Mucosa of gallbladder (tissue), 1 donor: ENCODE measurements around the gene GNG3. TPM values are rescaled to one million over a fixed set of nuclear protein-coding genes. Genes with fewer than 3 reads are reported as not detected.
A peak's percentile ranks its signal among the peaks of the same experiment; 100 is the strongest.
"Not testable (repeated sequence)": the region's sequence is repeated elsewhere in the genome, so short reads cannot be mapped to it uniquely, and the experiment has no call there.

Experiments used
- DNase-seq: peaks from one replicate; pipeline ENCODE4 v3.0.0-alpha.2; 2020; ENCODE audit warnings: low spot score
- total RNA-seq: library from RNA; stranded (reverse); gene quantifications from one replicate; pipeline ENCODE4 v1.2.1, GENCODE V29; 2021
- donor health status: DM: no; HTN: no; CAD: no.

Gene GNG3
- total RNA-seq, 1 donor from 2014 or later: 0.40 TPM

- DNase-seq: no peak
Observed at GRCh38 chr11:62687508-62688396, 19.7 kb upstream of the GNG3 start.

- DNase-seq: no peak
Observed at GRCh38 chr11:62688491-62688890, 19.0 kb upstream of the GNG3 start.

- DNase-seq: peak; percentile 65
Observed at GRCh38 chr11:62689421-62690183, 17.9 kb upstream of the GNG3 start, which contains the start of gene LRRN4CL. TSS of gene LRRN4CL (minus strand) at chr11:62689530. CDS start at chr11:62688508, 1,022 bp downstream.

GRCh38 chr11:62693624-62694023, 13.9 kb upstream of the GNG3 start:
- DNase-seq: not testable (repeated sequence)

GRCh38 chr11:62694455-62695167, 12.9 kb upstream of the GNG3 start:
- DNase-seq: peak; percentile 77

- DNase-seq: no peak
Observed at GRCh38 chr11:62702246-62702645, 5.2 kb upstream of the GNG3 start.

GRCh38 chr11:62703921-62704320, 3.6 kb upstream of the GNG3 start:
- DNase-seq: not testable (repeated sequence)

- DNase-seq: no peak
Observed at GRCh38 chr11:62705413-62705812, 2.1 kb upstream of the GNG3 start.

GRCh38 chr11:62705880-62706849, 1.3 kb upstream of the GNG3 start:
- peak; percentile 94 for DNase-seq

GRCh38 chr11:62706850-62707247, 627 bp upstream of the GNG3 start:
- DNase-seq: no peak

GRCh38 chr11:62708392-62708791, 916 bp downstream of the GNG3 start:
- no peak for DNase-seq

- DNase-seq: peak; percentile 54
Observed at GRCh38 chr11:62708793-62709192, 1.3 kb downstream of the GNG3 start.

- peak; percentile 98 for DNase-seq
Observed at GRCh38 chr11:62709247-62710000, 1.9 kb downstream of the GNG3 start.

GRCh38 chr11:62710001-62710345, 2.5 kb downstream of the GNG3 start:
- no peak for DNase-seq

- DNase-seq: no peak
Observed at GRCh38 chr11:62712276-62712812, 4.9 kb downstream of the GNG3 start.

- no peak for DNase-seq
Observed at GRCh38 chr11:62712861-62713260, 5.4 kb downstream of the GNG3 start.

- peak; percentile 81 for DNase-seq
Observed at GRCh38 chr11:62713343-62713742, 5.9 kb downstream of the GNG3 start.

- DNase-seq: no peak
Observed at GRCh38 chr11:62715150-62716130, 8.0 kb downstream of the GNG3 start.

GRCh38 chr11:62716206-62716605, 8.7 kb downstream of the GNG3 start:
- DNase-seq: no peak
